AG09309 (cell line): ENCODE results near the gene NCDN.

ENCODE experiments used
- DNase-seq: peaks from one replicate; pipeline ENCODE4 v3.0.0-alpha.2; 2010; ENCODE audit warnings: low read depth
- H3K4me3 ChIP-seq: 2 replicates; pipeline ENCODE4 v1.5.1; 2011; ENCODE audit warnings: mild to moderate bottlenecking, low read depth, low read length, moderate library complexity; ENCODE audit not compliant: control insufficient read depth
- TF ChIP-seq, protein P1 (sequence below): IDR thresholded peaks from 2 replicates; pipeline ENCODE4 v1.5.1; 2011; ENCODE audit warnings: mild to moderate bottlenecking, low read depth, low read length, inconsistent platforms; ENCODE audit not compliant: insufficient read depth, control insufficient read depth; ENCODE audit errors: missing control alignments

The NCDN gene

DNA sequence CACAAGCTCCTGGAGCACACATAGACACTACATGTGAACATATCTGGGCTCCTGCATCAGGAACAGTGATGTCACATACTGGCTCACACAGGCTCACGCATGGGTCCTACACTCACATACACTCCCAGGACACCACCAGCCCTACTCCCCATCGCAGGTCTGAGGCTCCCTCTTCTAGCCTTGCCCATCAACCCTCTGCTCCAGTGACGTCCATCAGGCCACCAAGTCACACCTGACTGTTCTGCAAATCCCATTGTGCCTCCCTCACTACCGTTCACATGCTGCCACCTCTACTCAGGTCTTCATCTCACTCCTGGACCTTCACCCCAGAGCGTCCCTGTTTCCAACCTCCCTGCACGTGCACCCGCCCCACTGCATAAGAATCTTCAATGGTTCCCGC lies 33.6 kb downstream of the NCDN start:
- DNase-seq = no peak
- no peak overlapping the region for H3K4me3 ChIP-seq
- TF ChIP-seq, protein P1, sequence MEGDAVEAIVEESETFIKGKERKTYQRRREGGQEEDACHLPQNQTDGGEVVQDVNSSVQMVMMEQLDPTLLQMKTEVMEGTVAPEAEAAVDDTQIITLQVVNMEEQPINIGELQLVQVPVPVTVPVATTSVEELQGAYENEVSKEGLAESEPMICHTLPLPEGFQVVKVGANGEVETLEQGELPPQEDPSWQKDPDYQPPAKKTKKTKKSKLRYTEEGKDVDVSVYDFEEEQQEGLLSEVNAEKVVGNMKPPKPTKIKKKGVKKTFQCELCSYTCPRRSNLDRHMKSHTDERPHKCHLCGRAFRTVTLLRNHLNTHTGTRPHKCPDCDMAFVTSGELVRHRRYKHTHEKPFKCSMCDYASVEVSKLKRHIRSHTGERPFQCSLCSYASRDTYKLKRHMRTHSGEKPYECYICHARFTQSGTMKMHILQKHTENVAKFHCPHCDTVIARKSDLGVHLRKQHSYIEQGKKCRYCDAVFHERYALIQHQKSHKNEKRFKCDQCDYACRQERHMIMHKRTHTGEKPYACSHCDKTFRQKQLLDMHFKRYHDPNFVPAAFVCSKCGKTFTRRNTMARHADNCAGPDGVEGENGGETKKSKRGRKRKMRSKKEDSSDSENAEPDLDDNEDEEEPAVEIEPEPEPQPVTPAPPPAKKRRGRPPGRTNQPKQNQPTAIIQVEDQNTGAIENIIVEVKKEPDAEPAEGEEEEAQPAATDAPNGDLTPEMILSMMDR = no peak

DNA sequence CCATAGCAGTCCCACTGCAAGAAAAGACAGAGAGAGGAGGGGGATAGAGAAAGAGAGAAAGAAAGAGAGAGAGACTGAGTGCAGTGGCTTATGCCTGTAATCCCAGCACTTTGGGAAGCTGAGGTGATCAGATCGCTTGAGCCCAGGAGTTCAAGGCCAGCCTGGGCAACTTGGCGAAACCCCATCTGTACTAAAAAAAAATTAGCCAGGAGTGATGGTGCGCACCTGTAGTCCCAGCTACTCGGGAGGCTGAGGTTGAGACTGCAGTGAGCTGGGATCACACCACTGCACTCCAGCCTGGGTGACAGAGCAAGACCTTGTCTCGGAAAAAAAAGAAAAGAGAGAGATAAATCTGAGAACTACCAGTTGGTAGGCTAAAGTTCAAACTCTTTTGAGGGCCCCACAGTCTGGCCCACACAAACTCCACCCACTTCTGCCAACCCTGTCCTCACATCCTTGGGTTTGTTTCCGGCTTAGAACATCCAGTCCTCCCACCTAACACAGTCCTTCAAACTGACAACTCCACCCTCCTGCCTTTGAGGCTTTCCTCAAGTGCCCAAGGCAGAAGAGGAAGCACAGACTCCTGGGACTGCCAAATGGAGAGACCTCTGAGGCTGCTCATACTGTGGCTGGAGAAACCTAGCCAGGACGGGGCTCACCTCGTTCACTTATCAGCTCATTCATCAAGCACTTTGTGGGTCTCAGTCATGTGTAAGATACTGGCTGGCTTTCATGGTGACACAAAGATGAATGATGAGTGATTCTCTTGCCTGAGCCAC lies 35.6 kb downstream of the NCDN start:
- no peak overlapping the region for H3K4me3 ChIP-seq
- no peak for DNase-seq
- TF ChIP-seq, protein P1 = no peak

DNA sequence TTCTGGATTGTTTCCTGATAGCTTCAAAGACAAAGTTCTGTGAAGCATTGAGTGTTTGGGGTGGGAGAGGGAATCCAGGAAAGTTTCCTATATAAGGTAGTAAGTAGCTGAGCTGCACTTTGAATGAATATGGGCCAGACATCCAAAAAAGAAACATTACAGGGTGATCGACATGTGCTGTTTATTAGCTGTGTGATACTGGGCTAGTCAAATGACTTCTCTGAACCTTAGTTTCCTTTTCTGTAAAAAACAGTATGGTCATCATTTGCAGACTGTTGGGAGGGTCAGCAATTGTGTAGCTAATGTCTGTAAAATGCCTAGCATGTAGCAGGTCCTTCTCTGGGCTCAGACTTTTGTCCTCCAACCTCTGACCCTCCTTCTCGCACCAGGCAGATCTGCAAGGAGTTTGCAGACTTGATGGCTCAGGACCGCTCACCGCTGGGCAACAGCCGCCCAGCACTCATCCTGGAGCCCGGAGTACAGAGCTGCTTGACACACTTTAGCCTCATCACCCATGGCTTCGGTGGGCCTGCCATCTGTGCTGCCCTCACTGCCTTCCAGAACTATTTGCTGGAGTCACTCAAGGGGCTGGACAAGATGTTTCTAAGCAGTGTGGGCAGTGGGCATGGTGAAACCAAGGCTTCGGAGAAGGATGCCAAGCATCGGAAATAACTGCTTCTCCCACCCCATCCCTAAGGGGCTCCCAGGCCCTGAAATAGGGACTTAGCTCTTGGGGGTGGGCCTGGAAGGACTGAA lies 36.6 kb downstream of the NCDN start:
- TF ChIP-seq, protein P1 = no peak
- no peak overlapping the region for H3K4me3 ChIP-seq
- DNase-seq = no peak

DNA sequence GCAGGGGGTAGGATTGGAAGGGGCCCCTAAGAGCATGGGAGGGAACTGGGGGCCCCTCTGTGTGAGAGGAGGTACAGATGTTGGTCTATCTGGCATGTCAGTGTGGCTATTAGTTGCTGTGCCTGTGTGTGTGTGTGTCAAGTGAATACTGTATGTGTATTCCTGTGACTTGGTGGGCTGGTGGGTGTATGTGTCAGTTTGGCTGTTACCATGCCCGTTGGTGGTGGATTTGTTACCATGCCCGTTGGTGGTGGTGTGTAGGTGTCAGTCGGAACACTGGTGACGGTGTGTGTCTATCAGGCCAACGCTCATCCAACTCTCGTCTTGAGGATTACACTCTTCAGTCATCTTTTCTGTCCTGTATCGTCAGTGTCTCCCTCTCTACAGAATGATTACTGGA lies 38.1 kb downstream of the NCDN start:
- H3K4me3 ChIP-seq = no peak overlapping the region
- no peak for DNase-seq
- TF ChIP-seq, protein P1 = no peak

DNA sequence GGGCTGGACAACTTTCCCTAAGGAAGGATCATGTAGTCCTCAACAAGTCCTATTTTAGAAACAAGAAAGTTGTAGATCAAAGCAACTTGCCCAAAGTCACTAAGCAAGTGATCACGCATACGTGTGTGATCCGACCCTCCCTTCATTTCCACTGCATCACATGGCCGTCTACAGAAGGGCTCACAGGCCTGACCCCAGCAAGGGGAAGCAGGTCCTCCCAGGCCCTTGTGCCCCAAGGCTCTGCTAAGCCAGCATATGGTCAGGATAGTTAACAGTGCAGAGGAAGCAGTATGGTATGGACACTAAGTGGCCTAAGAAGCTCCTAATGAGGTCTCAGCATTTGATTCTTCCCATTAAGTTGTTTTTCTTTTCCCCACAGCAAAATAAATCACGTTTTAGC lies 40.3 kb downstream of the NCDN start:
- DNase-seq = no peak
- H3K4me3 ChIP-seq = no peak overlapping the region
- TF ChIP-seq, protein P1 = no peak

DNA sequence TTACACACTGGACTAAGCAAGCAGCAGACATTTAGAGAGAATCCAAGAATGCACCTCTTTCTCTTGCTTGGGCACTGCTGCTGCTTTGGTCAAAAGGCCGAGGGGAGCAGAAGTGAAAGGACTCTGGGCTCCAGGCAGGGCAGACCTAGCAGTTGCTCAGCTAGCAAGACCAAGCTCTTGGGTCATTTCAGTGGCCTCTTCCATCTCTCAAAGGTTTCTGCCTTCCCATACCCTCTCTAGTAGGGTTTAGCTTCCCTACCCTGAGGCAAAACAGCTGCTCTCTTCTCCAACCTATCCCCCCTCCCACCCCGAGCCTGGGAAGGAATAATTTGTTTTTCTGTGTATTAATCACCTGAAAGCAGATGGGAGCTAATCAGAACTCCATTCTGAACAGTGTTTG lies 41.3 kb downstream of the NCDN start:
- TF ChIP-seq, protein P1 = no peak
- H3K4me3 ChIP-seq = no peak overlapping the region
- DNase-seq = no peak
